ENCODE data around the gene NEK5.

NEK5 gene

GRCh38 chr13:52027832-52028231 is 101.0 kb downstream of the NEK5 start:
- TF ChIP-seq CTCF (conservative IDR thresholded peaks at IDR 0.05; ENCODE audit: control insufficient read depth, insufficient read depth, low read depth, low read length), result no peak
- no peak for DNase-seq (ENCODE audit: low read depth)

GRCh38 chr13:52026246-52026626 is 102.6 kb downstream of the NEK5 start:
- no peak for TF ChIP-seq CTCF (conservative IDR thresholded peaks at IDR 0.05; ENCODE audit: control insufficient read depth, insufficient read depth, low read depth, low read length)
- H3K4me3 ChIP-seq (ENCODE audit: control insufficient read depth, low read depth, low read length), result no peak overlapping the region
- no peak for DNase-seq (ENCODE audit: low read depth)

More at GRCh38 chr13:52027832-52028231, 101.0 kb downstream of the NEK5 start:
- H3K4me3 ChIP-seq (ENCODE audit: control insufficient read depth, low read depth, low read length), result no peak overlapping the region

- no peak for TF ChIP-seq CTCF (conservative IDR thresholded peaks at IDR 0.05; ENCODE audit: control insufficient read depth, insufficient read depth, low read depth, low read length)
- H3K4me3 ChIP-seq (ENCODE audit: control insufficient read depth, low read depth, low read length), result no peak overlapping the region
- no peak for DNase-seq (ENCODE audit: low read depth)
Observed at GRCh38 chr13:52025475-52026245, 103.2 kb downstream of the NEK5 start.

- H3K4me3 ChIP-seq (ENCODE audit: control insufficient read depth, low read depth, low read length), result no peak within 1 kb of the TSS
- no peak for TF ChIP-seq CTCF (conservative IDR thresholded peaks at IDR 0.05; ENCODE audit: control insufficient read depth, insufficient read depth, low read depth, low read length)
- no peak for DNase-seq (ENCODE audit: low read depth)
Observed at GRCh38 chr13:52024481-52024880, 104.4 kb downstream of the NEK5 start, which contains the start of gene UTP14C. UTP14C (plus strand) TSS chr13:52024691; CDS start chr13:52028805, 4,114 bp downstream.

- DNase-seq (ENCODE audit: low read depth), result no peak
- H3K4me3 ChIP-seq (ENCODE audit: control insufficient read depth, low read depth, low read length), result no peak overlapping the region
- no peak for TF ChIP-seq CTCF (conservative IDR thresholded peaks at IDR 0.05; ENCODE audit: control insufficient read depth, insufficient read depth, low read depth, low read length)
Observed at GRCh38 chr13:52022356-52022755, 106.5 kb downstream of the NEK5 start.

GRCh38 chr13:52020191-52020590 is 108.7 kb downstream of the NEK5 start:
- DNase-seq (ENCODE audit: low read depth), result no peak
- H3K4me3 ChIP-seq (ENCODE audit: control insufficient read depth, low read depth, low read length), result no peak overlapping the region
- TF ChIP-seq CTCF (conservative IDR thresholded peaks at IDR 0.05; ENCODE audit: control insufficient read depth, insufficient read depth, low read depth, low read length), result no peak
